GM15510 (cell line): ENCODE results near the gene NDEL1.

Source experiments
- POLR2A ChIP-seq: IDR thresholded peaks from 3 replicates; pipeline ENCODE4 v1.6.1; 2011; ENCODE audit warnings: borderline replicate concordance; ENCODE audit not compliant: insufficient read length; ENCODE audit errors: extremely low read depth

Gene NDEL1

GRCh38 chr17:8435245-8436168 lies at the start of gene NDEL1:
NDEL1 (plus strand) TSS chr17:8435884; CDS start chr17:8444272, 8,388 bp downstream.
- peak; percentile 97 for TF ChIP-seq POLR2A

GRCh38 chr17:8386841-8387240 lies 48.8 kb upstream of the NDEL1 start:
- no peak for TF ChIP-seq POLR2A

- TF ChIP-seq POLR2A = no peak
These were observed 47.6 kb upstream of the NDEL1 start for GRCh38 chr17:8387914-8388651.

- TF ChIP-seq POLR2A = no peak
These were observed 44.0 kb upstream of the NDEL1 start for GRCh38 chr17:8391711-8392110.

GRCh38 chr17:8392274-8392673 lies 43.4 kb upstream of the NDEL1 start:
- no peak for TF ChIP-seq POLR2A

- no peak for TF ChIP-seq POLR2A
These were observed 42.8 kb upstream of the NDEL1 start for GRCh38 chr17:8392674-8393469.

- TF ChIP-seq POLR2A = no peak
These were observed 42.0 kb upstream of the NDEL1 start for GRCh38 chr17:8393470-8394231.

GRCh38 chr17:8397636-8398035 lies 38.0 kb upstream of the NDEL1 start, which contains the start of gene RNF222:
RNF222 (minus strand) TSS chr17:8397827; CDS start chr17:8393461, 4,366 bp downstream.
- TF ChIP-seq POLR2A = no peak

GRCh38 chr17:8398980-8399379 lies 36.7 kb upstream of the NDEL1 start:
- no peak for TF ChIP-seq POLR2A

- TF ChIP-seq POLR2A = no peak
These were observed 34.6 kb upstream of the NDEL1 start for GRCh38 chr17:8401107-8401506.

- no peak for TF ChIP-seq POLR2A
These were observed 32.7 kb upstream of the NDEL1 start for GRCh38 chr17:8402921-8403536.

- no peak for TF ChIP-seq POLR2A
These were observed 30.1 kb upstream of the NDEL1 start for GRCh38 chr17:8405499-8406016.

- no peak for TF ChIP-seq POLR2A
These were observed 29.5 kb upstream of the NDEL1 start for GRCh38 chr17:8406174-8406573.
